Retina (tissue), 1 donor: ENCODE results near the gene TMEM187.
A peak's percentile ranks its signal among the peaks of the same experiment; 100 is the strongest.

ENCODE experiments used
- DNase-seq: peaks from one replicate; pipeline ENCODE4 v3.0.0-alpha.2; 2016

The TMEM187 gene

DNA sequence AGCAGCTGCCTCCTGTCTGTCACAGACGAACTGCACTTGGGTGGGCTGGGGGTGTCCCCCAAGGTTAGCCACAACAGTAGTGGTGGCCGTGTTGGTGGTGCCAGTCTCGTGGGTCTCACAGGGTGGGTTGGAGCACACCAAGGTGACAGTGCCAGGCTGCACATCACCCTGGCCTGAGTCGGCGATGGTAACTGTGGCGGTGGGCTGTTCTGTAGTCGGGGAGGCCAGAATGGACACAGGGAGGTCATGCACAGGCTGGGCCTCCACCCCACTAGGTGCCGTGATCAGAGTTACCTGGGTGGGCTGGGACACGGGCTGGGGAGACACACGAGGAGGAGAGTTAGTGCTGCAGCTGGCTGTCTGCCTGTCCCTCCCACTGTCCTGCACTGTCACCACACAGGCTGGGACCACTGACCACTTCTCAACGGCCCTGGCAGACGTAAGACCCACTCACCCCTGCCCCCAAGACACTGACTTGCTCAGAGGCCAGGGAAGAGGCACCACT, 17.3 kb upstream of the TMEM187 start:
- DNase-seq, result no peak

DNA sequence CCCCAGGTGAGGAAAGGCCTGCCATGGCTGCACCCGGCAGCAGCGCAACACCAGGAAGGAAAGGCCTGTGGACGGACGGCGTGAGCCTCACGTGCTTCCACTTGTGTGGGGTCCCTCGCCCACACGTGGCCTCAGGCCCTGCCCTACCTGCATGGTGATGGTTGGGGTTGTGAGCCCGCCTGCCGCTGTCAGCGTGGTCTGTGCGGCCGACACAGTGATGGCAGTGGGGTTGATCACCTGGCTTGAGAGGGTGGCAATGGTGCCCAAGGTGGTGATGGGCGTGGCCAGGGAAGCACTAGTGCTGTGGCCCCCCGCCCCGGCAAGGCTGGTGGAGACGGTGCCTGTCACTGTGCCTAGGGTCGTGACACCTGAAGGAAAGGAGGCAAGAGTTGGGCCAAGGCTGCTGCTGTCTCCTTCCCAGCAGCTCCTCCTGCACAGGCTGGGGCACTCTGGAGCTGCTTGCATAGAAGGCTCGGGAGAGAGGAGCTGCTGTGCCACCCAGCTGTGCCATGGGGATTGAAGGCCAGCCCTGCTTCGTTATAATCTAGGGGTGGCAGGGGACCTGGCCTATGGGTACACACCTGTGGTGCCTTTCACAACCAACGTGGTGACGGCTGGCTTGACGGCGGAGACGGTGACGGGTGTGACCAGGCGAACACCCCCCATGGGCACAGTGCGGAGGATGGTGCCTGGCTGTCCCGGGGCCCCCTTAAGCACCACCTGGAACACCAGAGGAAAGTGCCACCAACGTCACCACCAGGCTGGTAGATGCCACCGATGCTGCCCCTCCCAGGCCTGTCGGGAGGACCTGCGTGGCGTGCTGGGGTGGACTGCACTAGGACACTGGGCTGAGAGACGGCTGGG, 16.3 kb upstream of the TMEM187 start:
- no peak for DNase-seq

DNA sequence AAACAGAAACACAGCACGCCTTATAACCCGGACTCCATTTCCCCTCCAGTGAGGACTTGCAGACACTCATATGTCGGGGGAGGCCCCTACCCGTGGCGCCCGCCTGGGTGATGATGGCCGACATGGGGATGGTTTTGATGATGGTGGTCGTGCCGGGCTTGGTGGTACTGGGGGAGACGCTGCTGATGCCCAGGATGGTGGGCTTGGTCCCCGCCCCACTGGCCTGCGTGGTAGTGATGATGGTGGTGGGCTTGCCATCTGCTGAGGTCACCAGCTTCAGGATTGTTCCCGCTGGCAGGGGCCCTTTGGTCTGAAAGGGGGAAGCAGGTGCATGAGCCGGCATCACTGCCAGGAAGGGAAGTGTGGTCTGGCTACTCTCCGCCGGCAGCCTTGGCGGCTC, 15.3 kb upstream of the TMEM187 start:
- DNase-seq, result no peak

DNA sequence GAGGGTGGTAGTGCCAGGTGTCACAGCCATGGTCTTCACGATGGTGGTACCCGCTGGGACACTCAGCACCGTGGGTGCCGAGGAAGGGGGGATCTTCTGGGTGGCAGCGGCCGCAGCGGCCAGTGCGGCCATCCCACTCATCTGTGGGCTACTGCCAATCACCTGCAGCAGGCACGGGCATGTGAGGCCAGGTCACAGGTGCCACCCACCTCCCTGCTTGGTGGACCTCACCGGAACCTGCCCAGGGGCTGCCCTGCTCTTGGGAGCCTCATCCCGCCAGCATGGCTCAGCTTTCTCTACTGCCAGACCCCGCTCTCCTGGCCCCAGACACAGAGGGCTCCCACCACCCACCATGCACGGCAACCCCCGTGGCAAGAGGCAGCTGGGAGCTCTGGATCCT, 13.9 kb upstream of the TMEM187 start:
- DNase-seq, result no peak

DNA sequence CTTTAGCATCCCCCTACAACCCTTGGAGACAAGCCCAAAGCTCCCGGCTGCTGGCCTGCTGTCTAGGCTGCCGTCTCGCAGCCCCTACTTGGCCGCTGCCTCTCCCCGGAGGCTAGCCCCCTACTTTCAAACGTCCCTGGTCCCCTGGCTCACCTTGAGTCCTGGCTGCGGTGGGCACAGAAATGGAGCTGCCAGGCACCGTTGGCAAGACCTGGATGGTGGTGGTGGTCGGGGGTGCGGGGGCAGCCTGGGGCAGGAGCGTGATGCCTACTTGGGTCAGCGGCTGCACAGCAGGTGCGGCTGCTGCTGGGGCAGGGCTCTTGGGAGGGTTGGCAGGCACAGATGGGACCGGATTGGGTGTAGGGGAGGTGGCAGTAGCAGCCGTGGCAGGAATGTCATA, 12.9 kb upstream of the TMEM187 start:
- no peak for DNase-seq

DNA sequence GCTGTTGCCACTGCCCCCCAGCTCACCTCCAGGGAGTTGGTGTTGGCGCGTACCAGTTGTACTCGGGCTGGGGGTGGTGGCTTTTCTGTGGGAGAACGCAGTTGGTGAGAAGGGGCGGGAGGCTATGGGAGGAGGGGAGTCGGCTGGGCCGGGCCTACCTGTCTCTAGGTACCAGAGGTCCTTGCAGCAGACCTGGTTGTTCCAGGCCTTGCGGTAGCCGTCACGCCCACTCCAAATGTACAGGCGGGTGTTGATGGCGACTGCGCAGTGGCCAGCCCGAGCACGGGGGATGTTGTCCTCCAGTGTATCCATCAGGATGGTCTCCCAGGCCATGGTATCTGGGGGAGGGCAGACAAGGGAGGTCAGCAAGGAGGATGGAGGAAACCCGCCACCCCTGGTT, 12.5 kb upstream of the TMEM187 start:
- DNase-seq, result no peak

DNA sequence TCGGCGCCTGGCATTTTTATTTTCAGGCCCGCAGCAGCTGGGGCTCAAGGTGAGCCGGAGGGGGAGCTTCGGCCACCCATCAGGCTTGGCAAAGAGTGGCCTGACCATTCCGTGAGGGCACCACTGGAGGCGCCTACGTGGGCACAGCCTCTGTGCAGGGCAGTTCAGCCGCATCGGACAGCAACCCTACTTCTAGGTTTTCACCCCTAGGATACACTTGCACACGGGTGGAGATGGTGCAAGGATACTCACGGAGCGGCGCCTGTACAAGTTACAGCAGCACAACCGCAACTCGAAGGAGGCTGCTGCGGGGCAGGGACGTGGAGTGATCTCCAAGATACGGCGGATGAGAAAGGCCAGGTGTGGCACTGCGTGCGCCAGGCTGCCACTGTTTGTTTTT, 11.8 kb upstream of the TMEM187 start:
- DNase-seq, result no peak

DNA sequence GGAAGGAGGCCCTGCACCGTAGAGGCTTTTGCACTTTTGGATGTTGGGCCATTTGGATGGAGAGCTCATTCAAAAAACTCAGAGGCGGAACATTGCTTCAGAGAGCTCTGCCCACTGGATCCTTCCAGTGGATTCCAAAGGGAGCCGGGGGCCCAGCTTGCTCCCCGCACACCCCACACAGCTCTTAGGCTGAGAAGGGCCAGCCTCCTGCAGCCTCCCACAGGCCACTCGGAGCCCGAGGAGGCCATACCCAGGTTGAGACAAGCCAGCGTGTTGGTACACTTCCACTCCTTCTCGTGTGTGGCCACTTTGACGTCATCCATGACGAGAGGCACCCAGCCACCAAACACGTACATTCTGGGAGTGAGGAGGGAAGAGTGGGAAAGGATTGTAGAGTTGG, 11.3 kb upstream of the TMEM187 start:
- no peak for DNase-seq

DNA sequence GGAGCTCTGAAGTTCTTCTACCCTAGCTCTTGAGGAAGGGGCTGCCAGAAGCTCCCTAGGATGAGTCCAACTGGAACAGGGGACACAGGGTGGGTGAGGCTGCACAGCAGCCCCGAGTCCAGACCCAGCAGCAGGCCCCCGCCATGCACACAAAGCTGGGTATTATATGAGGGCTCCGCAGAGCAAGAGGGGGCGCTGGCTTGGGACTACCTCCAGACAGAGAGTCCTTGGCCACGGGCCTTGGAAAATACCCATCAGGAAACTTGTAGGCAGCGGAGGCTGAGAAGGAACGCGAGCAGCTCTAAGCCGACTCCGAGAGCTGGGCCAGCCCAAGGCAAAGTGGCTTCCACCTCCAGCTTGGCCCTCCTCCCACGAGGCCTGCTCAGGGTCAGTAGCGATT, 9.0 kb upstream of the TMEM187 start:
- no peak for DNase-seq

DNA sequence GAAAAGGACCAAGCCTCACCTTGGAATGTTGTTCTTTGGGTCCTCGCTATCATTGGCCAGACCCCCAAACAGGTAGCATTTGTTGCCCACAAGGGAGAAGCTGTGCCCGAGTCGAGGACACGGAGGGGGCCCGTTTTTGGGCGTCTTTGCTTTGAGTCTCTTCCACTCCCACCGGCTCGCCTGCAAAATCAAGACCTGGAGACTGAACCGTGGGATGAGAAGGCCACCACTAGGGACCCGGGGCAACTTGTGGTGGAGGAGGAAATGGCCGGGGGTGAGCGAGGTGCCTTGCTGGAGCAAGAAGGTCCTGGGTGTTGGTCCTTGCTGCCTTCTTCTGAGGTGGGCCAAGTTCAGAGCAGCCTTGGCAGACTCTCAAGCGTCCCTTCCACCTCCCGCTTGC, 8.4 kb upstream of the TMEM187 start:
- DNase-seq, result no peak

DNA sequence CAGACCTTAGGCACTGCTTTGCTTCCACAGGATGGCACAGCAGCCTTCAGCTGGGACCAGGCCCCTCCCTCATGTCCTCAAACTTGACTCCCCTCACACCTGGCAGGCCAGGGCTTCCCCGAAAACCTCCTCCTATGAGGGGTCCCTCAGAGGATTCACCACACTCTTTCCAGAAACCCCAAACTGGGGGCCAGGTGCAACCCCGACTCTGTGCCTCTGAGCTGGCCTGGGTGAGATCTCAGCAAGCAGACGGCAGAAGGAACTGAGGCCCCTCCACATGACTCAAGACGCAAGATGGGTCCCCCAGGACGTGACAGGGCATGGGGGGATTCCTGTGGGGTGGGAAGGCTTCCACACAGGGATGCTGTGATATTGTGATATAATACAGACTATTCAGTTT, 7.1 kb upstream of the TMEM187 start:
- no peak for DNase-seq

DNA sequence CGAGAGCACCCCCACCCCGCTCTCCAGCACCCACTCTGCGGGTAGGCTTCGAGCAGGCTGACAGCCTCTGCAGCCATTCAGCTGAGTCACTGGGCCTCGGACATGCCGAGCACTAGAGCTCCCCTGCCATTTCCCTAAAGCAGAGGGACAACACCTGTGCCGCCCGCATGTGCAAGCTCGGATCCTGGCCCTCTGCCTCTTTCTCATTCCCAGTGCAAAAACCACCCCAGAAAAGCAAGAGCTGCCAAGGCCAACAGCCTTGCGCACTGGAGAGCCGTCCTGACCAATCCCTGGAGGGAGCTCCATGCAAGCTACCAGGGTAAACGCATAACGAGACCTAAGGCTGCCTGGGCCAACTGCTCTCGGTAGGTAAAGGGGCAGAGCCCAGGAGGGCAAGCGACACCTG, 6.3 kb upstream of the TMEM187 start:
- DNase-seq, result no peak

DNA sequence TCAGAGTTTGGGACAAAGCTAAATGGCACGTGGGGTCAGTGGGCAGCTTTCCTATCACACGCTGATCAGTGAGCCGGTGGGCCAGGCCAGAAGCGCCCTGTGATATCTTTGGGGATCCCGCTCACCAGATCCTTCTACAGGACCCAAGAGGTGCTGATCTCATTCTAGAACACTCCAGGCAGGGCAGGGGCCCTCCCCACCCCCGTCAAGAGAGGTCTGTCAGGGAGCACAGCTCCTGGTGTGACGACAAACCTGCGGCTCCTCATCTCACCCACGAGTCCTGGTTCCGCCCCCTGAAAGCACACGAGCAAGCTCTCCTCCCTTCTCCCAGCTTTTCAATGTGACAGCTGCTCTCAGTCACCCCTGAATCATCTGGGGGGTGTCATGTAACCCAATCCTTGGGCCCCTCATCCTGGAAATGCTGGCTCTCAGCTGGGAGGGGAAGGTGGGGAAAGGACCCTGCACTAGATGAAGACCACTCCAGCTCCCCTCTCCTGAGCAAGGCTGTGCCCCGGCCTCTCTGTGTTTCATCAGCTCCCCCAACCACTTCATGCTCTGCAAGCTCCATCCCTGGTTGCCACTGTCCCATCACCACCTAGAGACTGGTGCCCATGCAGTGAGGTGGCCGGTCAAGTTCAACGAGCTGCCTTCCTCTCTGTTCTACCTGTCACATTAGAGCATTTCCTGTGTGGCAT, 5.6 kb upstream of the TMEM187 start:
- no peak for DNase-seq

DNA sequence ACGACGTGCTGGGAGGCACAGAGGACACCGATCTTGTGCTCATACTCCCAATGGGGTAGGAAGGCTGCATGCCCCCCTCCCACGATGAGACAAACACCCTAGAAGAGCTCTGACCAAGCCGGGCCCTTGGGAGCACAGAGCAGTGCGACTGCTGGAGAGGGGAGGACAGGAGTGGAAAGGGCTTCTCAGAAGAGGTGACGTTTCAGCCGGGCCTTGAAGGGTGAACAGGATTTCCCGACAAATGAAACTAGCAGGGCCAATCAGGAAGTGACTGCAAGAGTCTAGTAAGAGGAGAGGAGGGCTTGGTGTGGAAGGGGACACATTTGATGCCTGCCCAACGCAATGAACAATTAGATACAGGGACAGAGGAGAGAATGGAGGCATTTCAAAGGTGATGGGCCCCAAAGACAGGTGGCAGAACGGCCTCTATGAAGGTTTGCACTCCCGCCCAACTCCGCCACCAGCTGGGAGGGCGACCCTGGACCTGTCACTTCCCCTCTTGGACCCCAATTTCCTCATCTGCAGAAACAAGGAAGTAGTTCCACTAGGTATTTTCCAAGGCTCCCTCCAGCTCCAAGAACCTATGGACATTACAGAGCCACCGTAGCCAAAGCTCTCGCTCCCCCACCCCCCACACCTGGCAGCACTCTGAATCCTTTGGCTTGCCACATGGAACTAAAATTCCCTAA, 4.9 kb upstream of the TMEM187 start:
- no peak for DNase-seq

DNA sequence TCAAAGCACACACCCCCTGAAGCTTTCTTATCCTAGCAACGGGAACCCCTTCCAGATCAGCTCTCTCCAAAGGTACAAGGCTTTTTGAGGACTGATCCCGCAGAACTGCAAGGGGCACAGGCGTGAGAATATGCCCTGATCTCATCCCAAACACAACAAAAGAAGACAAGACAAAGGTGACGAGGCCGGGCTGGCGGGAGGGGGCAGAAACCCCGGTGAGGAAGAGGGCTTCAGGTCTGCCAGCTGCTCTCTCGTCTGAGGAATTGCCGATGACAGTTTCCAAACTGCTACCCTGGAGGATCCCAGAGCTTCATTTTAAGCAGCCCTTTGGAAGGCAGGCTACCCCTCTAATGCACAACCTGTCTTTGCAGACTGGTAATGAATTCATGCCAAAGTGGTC, 4.3 kb upstream of the TMEM187 start:
- DNase-seq, result no peak

DNA sequence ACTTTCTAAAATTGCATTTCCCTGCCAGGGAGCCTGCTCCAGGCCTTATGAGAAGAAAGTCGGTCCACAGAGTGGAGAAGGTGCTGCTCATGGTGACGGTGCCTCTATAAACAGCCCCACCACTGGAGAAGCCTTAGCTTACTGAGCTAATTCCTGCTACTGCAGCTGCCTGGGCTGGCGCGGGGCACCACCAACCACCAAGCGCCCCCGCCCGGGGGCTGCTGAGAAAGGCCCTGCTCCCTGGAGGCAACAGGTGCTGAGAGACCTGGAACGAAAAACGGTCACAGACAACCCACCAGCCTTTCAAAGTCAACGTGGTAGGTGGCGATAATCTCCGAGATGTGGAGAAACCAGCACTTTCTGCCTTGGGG, 3.8 kb upstream of the TMEM187 start:
- DNase-seq, result peak; percentile 44

DNA sequence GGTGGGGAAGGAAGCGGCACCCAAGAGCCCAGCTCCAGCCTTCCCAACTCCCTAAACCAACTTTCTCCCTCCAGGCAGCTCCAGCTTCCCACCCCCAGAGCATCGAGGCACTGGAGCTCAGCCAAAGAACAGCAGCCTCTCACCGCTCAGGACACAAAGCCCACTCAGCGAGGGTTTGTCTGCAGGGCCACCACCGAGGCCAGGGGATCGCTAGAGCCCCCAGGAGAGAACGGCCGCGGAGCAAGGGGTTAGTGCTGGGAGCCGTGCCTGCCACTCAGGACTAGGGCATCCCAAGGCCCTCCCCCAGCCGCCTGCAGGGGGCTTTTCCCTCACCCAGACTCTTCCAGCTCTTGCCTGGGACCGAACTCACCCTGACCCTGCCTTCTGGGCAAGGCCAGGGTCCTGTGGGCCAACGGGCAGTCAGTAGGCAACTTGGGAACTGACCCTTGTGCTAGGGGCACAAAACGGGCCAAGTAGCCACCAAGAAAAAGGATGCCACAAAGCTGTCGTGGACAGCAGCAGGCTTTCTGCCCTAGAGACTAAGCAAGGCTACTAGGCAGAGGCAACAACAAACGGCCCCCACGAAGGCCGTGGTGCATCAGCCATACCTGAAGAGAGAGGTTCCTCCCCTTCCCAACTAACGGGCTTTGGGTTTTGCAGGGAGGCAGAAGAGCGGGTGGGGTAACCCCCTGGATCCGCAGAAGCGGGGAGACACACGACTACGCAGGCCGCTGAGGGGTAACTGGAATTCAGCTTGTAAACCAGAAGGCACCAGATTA, 3.2 kb upstream of the TMEM187 start:
- DNase-seq, result peak; percentile 43

DNA sequence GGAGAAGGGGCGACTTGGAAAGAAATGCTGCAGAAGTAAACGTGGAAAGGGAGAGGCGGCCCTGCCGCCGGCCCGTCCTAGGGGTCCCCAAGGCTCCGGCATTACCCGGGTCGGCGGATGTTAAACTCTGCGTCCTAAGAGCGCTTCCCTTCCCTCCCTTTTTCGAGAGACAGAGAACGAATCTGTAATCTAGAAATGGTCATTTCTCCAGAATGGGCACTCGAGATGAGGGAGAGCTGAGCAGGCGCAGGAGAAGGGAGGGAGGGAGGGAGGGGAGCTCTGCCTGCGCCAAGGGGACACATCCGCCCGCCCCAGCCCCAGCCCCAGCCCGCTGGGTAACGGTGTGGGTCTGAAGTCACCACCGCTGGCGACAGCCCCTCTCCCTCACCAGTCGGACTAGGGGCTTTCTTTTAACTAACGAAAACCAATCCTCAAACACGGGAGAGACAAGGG, 2.6 kb upstream of the TMEM187 start:
- peak; percentile 68 for DNase-seq

DNA sequence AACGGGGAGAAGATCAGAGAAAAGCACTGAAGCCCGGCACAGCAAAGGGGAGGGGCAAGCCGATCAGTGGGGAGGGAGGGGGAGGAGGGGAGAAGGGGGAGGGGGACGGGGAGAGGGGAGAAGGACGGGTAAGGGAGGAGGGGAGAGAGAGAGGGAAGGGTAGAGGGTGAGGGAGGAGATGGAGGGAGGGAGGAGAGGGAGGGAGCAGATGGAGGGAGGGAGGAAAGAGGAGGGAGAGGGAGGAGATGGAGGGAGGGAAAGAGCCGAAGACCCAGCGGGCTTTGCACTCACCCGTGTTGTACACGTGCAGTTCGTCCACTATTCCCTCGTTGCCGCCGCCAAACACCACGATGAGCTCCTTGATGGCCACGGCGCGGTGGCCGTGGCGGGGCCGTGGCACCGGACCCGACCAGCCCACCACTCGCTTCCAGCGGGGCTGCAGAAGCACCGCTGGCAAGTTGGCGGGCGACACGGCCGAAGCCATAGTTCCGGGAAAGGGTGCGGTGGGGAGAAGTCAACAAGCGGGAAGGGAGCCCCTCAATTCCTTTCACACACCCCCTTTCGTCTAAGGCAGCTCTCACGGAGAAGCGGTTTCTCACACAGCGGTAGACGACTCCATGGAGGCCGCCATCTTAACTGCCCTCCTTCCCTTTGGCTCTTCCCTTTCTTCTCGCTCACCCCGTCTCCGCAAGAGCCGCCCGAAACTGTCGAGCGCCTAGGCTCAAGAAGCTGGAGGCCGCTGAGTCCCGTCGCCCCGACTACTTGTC, 2.0 kb upstream of the TMEM187 start:
- DNase-seq, result peak; percentile 91

DNA sequence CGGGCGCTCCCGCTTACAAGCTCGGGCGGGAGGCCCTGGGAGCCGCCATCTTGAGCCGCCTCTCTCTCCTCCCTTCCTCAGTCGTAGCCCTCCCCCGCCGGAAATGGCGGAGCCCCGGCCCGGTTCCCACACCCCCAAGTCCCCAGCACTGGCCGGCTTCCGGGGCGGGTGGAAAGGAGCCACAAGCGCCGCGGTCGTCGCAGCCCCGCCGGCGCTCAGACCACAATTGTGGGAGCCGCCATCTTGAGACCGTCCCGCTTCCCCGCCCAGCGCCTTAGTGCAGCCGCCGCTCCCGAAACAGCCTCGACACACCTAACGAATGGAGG, 1.5 kb upstream of the TMEM187 start:
- DNase-seq, result peak; percentile 92

DNA sequence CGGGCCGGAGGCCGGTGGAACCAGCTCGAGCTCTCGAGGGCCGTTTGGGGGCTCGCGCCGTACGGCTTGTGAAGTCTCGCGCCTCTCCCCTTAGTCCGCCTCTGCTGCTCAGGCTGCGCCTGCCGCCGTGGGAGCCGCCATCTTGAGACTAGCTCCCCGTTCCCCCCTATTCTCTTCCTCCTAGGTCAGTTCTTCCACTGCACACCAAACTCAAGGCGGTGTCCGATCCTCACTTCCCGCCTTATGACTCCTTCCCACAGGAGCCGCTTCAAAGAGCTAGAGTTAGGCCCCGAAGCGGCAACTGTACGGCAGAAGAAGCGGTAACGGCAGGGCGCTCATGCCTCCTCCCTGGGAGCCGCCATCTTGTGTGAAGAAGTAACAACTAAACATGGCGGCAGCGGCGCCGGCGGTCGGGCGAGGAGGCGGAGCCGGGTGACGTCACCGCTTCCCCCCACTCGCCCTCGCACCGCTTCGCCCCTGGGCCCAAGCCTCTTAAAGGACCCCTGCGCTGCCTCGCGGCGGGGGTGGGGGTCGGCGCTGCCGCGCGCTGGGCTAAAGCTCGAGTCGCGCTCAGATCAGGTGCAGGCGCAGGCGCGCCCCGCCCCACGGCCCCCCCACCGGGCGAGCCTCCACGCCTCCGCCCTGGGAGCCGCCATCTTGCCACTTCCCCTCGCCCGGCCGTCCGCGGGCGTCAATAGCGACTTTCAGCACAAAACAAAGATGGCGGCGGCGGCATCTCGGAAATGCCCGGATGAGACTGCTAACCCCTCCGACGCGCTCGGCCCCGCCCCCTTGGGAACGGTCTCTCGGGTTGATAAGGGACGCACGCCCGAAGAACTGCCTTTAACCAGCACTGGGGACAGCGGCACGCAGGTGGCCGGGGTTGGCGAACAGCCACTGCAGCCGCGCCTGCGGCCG, 845 bp upstream of the TMEM187 start, which contains the start of gene HCFC1:
HCFC1 (minus strand) TSS at position 369 of the 918 bp plus-strand sequence. CDS start 978 bp downstream, outside the sequence.
- DNase-seq, result peak; percentile 98
